Ishikawa (cell line): ENCODE data around the gene CAMK1G.

Experiments used
- CEBPB ChIP-seq: IDR thresholded peaks from 2 replicates; pipeline ENCODE4 v1.6.1; 2012
- CREB1 ChIP-seq: IDR thresholded peaks from 2 replicates; pipeline ENCODE4 v1.6.1; 2012; ENCODE audit warnings: low read depth
- EGR1 ChIP-seq: IDR thresholded peaks from 2 replicates; pipeline ENCODE4 v1.6.1; 2012
- EP300 ChIP-seq: IDR thresholded peaks from 2 replicates; pipeline ENCODE4 v1.6.1; 2012; ENCODE audit warnings: borderline replicate concordance
- FOXM1 ChIP-seq: IDR thresholded peaks from 2 replicates; pipeline ENCODE4 v1.6.1; 2012; ENCODE audit warnings: low read depth, borderline replicate concordance
- MAX ChIP-seq: IDR thresholded peaks from 2 replicates; pipeline ENCODE4 v1.6.1; 2012
- NFIC ChIP-seq: IDR thresholded peaks from 2 replicates; pipeline ENCODE4 v1.6.1; 2012
- RAD21 ChIP-seq: IDR thresholded peaks from 2 replicates; pipeline ENCODE4 v1.6.1; 2012; ENCODE audit warnings: low read depth
- REST ChIP-seq: IDR thresholded peaks from 2 replicates; pipeline ENCODE4 v1.6.1; 2012; ENCODE audit warnings: low read depth, mild to moderate bottlenecking
- TAF1 ChIP-seq: IDR thresholded peaks from 2 replicates; pipeline ENCODE4 v1.6.1; 2012; ENCODE audit warnings: low read depth, mild to moderate bottlenecking
- TCF12 ChIP-seq: IDR thresholded peaks from 2 replicates; pipeline ENCODE4 v1.6.1; 2012; ENCODE audit warnings: low read depth
- TEAD4 ChIP-seq: IDR thresholded peaks from 2 replicates; pipeline ENCODE4 v1.6.1; 2012
- USF1 ChIP-seq: IDR thresholded peaks from 2 replicates; pipeline ENCODE4 v1.6.1; 2012
- YY1 ChIP-seq: IDR thresholded peaks from 2 replicates; pipeline ENCODE4 v1.6.1; 2012; ENCODE audit warnings: low read depth
- ZBTB7A ChIP-seq: IDR thresholded peaks from 2 replicates; pipeline ENCODE4 v1.6.1; 2012; ENCODE audit warnings: low read depth

Gene CAMK1G

GRCh38 chr1:209650454-209650853 is 66.9 kb downstream of the CAMK1G start:
- TF ChIP-seq CEBPB (no peak), REST (no peak), TAF1 (no peak), EP300 (no peak), TEAD4 (no peak), ZBTB7A (no peak), RAD21 (no peak), YY1 (no peak)

- TF ChIP-seq MAX (peak; percentile 66), YY1 (0 out of 2 replicates have a peak, but pooled peaks have one; percentile 25), ZBTB7A (no peak), CREB1 (no peak), CEBPB (no peak), FOXM1 (no peak)
Measured at GRCh38 chr1:209651138-209651587, 67.6 kb downstream of the CAMK1G start.

GRCh38 chr1:209652121-209652735 is 68.7 kb downstream of the CAMK1G start, which contains the start of gene LAMB3:
Gene LAMB3, minus strand, starts transcription at chr1:209652425. Its CDS starts 1,481 bp downstream, at chr1:209650944.
- TF ChIP-seq TEAD4: peak; percentile 64; the same call in 1 of the 2 replicates
- TF ChIP-seq NFIC: peak; percentile 49; the same call in 1 of the 2 replicates
- no peak for TF ChIP-seq RAD21
- TF ChIP-seq EP300: 0 out of 2 replicates have a peak, but pooled peaks have one; percentile 21
- 0 out of 2 replicates have a peak, but pooled peaks have one; percentile 6 for TF ChIP-seq YY1
- TF ChIP-seq ZBTB7A: peak; percentile 40; the same call in 1 of the 2 replicates

GRCh38 chr1:209652873-209653401 is 69.4 kb downstream of the CAMK1G start:
- TF ChIP-seq EGR1: 0 out of 2 replicates have a peak, but pooled peaks have one; percentile 26
- peak; percentile 99 for TF ChIP-seq NFIC
- TF ChIP-seq REST: peak; percentile 78
- TF ChIP-seq EP300: peak; percentile 97
- no peak for TF ChIP-seq ZBTB7A
- no peak for TF ChIP-seq CREB1
- peak; percentile 28; the same call in 1 of the 2 replicates for TF ChIP-seq RAD21
- peak; percentile 98 for TF ChIP-seq TCF12
- peak; percentile 98 for TF ChIP-seq TEAD4
- TF ChIP-seq CEBPB: peak; percentile 48; the same call in 1 of the 2 replicates
- TF ChIP-seq TAF1: no peak
- TF ChIP-seq FOXM1: peak; percentile 88
- TF ChIP-seq USF1: no peak
- peak; percentile 57; the same call in 1 of the 2 replicates for TF ChIP-seq MAX

GRCh38 chr1:209653915-209654351 is 70.4 kb downstream of the CAMK1G start:
- TF ChIP-seq TEAD4 (no peak), EP300 (no peak), TCF12 (no peak), RAD21 (no peak), USF1 (no peak), ZBTB7A (no peak), CEBPB (peak; percentile 47), FOXM1 (no peak), YY1 (no peak), NFIC (0 out of 2 replicates have a peak, but pooled peaks have one; percentile 15), CREB1 (no peak), MAX (no peak), TAF1 (no peak), EGR1 (no peak), REST (no peak)
